GM21423 (cell line): ENCODE measurements around the gene PIK3R2.

ENCODE experiments used
- ATAC-seq: cut with Tn5 transposase; IDR thresholded peaks from one replicate; pipeline ENCODE4 v1.9.1; 2021; ENCODE audit warnings: mild to moderate bottlenecking, moderate library complexity; ENCODE audit not compliant: unreplicated experiment

PIK3R2 gene

GRCh38 chr19:18122860-18123795 lies 29.8 kb upstream of the PIK3R2 start:
- no peak for ATAC-seq

GRCh38 chr19:18123819-18124218 lies 29.1 kb upstream of the PIK3R2 start:
- no peak for ATAC-seq

GRCh38 chr19:18126097-18126496 lies 26.9 kb upstream of the PIK3R2 start:
- no peak for ATAC-seq

GRCh38 chr19:18128044-18128443 lies 24.9 kb upstream of the PIK3R2 start:
- no peak for ATAC-seq

- ATAC-seq = no peak
These were observed 24.2 kb upstream of the PIK3R2 start for GRCh38 chr19:18128805-18129204.

- no peak for ATAC-seq
These were observed 22.3 kb upstream of the PIK3R2 start for GRCh38 chr19:18130523-18131242.

GRCh38 chr19:18131841-18132596 lies 20.9 kb upstream of the PIK3R2 start:
- no peak for ATAC-seq

- no peak for ATAC-seq
These were observed 17.0 kb upstream of the PIK3R2 start for GRCh38 chr19:18135712-18136584.

- ATAC-seq = no peak
These were observed 15.7 kb upstream of the PIK3R2 start for GRCh38 chr19:18137242-18137641.

- ATAC-seq = no peak
These were observed 15.2 kb upstream of the PIK3R2 start for GRCh38 chr19:18137657-18138339.

- ATAC-seq = no peak
These were observed 12.5 kb upstream of the PIK3R2 start for GRCh38 chr19:18140473-18140872.

- ATAC-seq = no peak
These were observed 11.9 kb upstream of the PIK3R2 start for GRCh38 chr19:18141031-18141430.

GRCh38 chr19:18143902-18144301 lies 9.1 kb upstream of the PIK3R2 start:
- ATAC-seq = no peak

- no peak for ATAC-seq
These were observed 8.6 kb upstream of the PIK3R2 start for GRCh38 chr19:18144361-18144760.

- no peak for ATAC-seq
These were observed 8.1 kb upstream of the PIK3R2 start for GRCh38 chr19:18144906-18145305.

- no peak for ATAC-seq
These were observed 7.5 kb upstream of the PIK3R2 start for GRCh38 chr19:18145391-18145999.

GRCh38 chr19:18147396-18147795 lies 5.6 kb upstream of the PIK3R2 start:
- no peak for ATAC-seq

GRCh38 chr19:18149596-18149975 lies 3.4 kb upstream of the PIK3R2 start:
- ATAC-seq = no peak
